Smooth muscle cell (in vitro differentiated cells): Measurements from ENCODE around the gene TRMT61A. TPM values are rescaled to one million over a fixed set of nuclear protein-coding genes. Genes with fewer than 3 reads are reported as not detected.

Experiments
- DNase-seq: peaks from one replicate; lab custom pipeline; 2025; ENCODE audit not compliant: unreplicated experiment; lab: John Stamatoyannopoulos, UW
- H2AFZ ChIP-seq: fragments of 200-600 bp; sonication (generic); 2 replicates; pipeline ENCODE4 v1.6.0; 2016; ENCODE audit warnings: antibody characterized with exemption, low read depth, mild to moderate bottlenecking
- H3F3A ChIP-seq: fragments of 200-600 bp; sonication (generic); 2 replicates; pipeline ENCODE4 v1.6.0; 2017; ENCODE audit warnings: antibody characterized with exemption, low read depth
- H3K27ac ChIP-seq: fragments of 200-600 bp; sonication (generic); 2 replicates; pipeline ENCODE4 v1.5.1; 2016; ENCODE audit warnings: low read depth, mild to moderate bottlenecking
- H3K27me3 ChIP-seq: fragments of 200-600 bp; sonication (generic); 2 replicates; pipeline ENCODE4 v1.6.1; 2016; ENCODE audit warnings: low read depth, mild to moderate bottlenecking
- H3K36me3 ChIP-seq: fragments of 200-600 bp; sonication (generic); 2 replicates; pipeline ENCODE4 v1.5.1; 2016; ENCODE audit warnings: low read depth
- H3K4me1 ChIP-seq: fragments of 200-600 bp; sonication (generic); 2 replicates; pipeline ENCODE4 v1.5.1; 2016; ENCODE audit warnings: low read depth
- H3K4me2 ChIP-seq: fragments of 200-600 bp; sonication (generic); 2 replicates; pipeline ENCODE4 v1.6.0; 2016; ENCODE audit warnings: mild to moderate bottlenecking
- H3K4me3 ChIP-seq: fragments of 200-600 bp; sonication (generic); 2 replicates; pipeline ENCODE4 v1.5.1; 2016; ENCODE audit warnings: mild to moderate bottlenecking
- H3K79me2 ChIP-seq: fragments of 200-600 bp; sonication (generic); 2 replicates; pipeline ENCODE4 v1.6.0; 2016; ENCODE audit warnings: low read depth, mild to moderate bottlenecking
- H3K9ac ChIP-seq: fragments of 200-600 bp; sonication (generic); 2 replicates; pipeline ENCODE4 v1.6.0; 2016; ENCODE audit warnings: low read depth
- H3K9me3 ChIP-seq: fragments of 200-600 bp; sonication (generic); replicated peaks from 2 replicates; pipeline ENCODE4 v1.5.1; 2016; ENCODE audit warnings: low read depth
- H4K20me1 ChIP-seq: fragments of 200-600 bp; sonication (generic); 2 replicates; pipeline ENCODE4 v1.6.0; 2016; ENCODE audit warnings: low read depth
- CTCF ChIP-seq: fragments of 200-600 bp; sonication (generic); IDR thresholded peaks from 2 replicates; pipeline ENCODE4 v1.5.1; 2017; ENCODE audit warnings: borderline replicate concordance, mild to moderate bottlenecking, antibody characterized with exemption; ENCODE audit not compliant: insufficient read depth, poor library complexity, severe bottlenecking
- WGBS: methylation state at CpG from one replicate; pipeline ENCODE4 v1.1.7; 2016; ENCODE audit warnings: low lambda C conversion rate; 5-methylcytosine and 5-hydroxymethylcytosine counted together
- polyA plus RNA-seq: library from polyadenylated mRNA; unstranded; fragments of >200 nt; fragmentation: Nextera tagmentation; extraction: Ambion mirVana; gene quantifications from 2 replicates; pipeline ENCODE4 v1.2.1, GENCODE V29; 2016
- total RNA-seq: library from RNA; depleted of rRNA; stranded (reverse); fragments of >200 nt; gene quantifications from 2 replicates; pipeline ENCODE4 v1.2.3, GENCODE V29; 2014

The TRMT61A gene
- total and polyA plus RNA-seq, 2 experiments from 2014 or later: 3.7 to 6.7 TPM

GRCh38 chr14:103543140-103543539 is 14.1 kb downstream of the TRMT61A start:
- Histone ChIP-seq H2AFZ (no peak overlapping the region), H3K36me3 (no peaks in the 10 kb centered on the region), H3K27ac (no peak overlapping the region), H3K9me3 (no peaks in the 10 kb centered on the region), H3K4me2 (peak overlapping the region; percentile 76), H3K79me2 (no peaks in the 10 kb centered on the region), H3K4me3 (no peak overlapping the region), H3K27me3 (no peaks in the 10 kb centered on the region), H4K20me1 (peaks cover 15% of the 10 kb centered on the region), H3K4me1 (peaks cover 25% of the 10 kb centered on the region), H3K9ac (no peak overlapping the region), H3F3A (peaks cover 4% of the 10 kb centered on the region)
- no peak for TF ChIP-seq CTCF
- DNase-seq: no peak
- 83% methylated on average over 9 of the region's 10 CpGs for WGBS

GRCh38 chr14:103543721-103544387 is 14.9 kb downstream of the TRMT61A start:
- no peaks in the 10 kb centered on the region for H3K27me3 ChIP-seq
- WGBS: 83% methylated on average over 14 of the region's 19 CpGs
- no peak overlapping the region for H3K4me2 ChIP-seq
- no peaks in the 10 kb centered on the region for H3K79me2 ChIP-seq
- H3K9ac ChIP-seq: no peak overlapping the region
- no peaks in the 10 kb centered on the region for H3K36me3 ChIP-seq
- no peak overlapping the region for H3K27ac ChIP-seq
- DNase-seq: no peak
- peaks cover 4% of the 10 kb centered on the region for H3F3A ChIP-seq
- H3K9me3 ChIP-seq: no peaks in the 10 kb centered on the region
- H3K4me1 ChIP-seq: peaks cover 25% of the 10 kb centered on the region
- H2AFZ ChIP-seq: no peak overlapping the region
- TF ChIP-seq CTCF: no peak
- no peak overlapping the region for H3K4me3 ChIP-seq
- H4K20me1 ChIP-seq: peaks cover 15% of the 10 kb centered on the region

GRCh38 chr14:103544388-103545218 is 15.6 kb downstream of the TRMT61A start:
- 88% methylated on average over 31 of the region's 35 CpGs for WGBS
- Histone ChIP-seq H3K4me2 (no peak overlapping the region), H4K20me1 (peaks cover 15% of the 10 kb centered on the region)

More at GRCh38 chr14:103544388-103545218, 15.6 kb downstream of the TRMT61A start:
- H3K4me1 ChIP-seq: peaks cover 25% of the 10 kb centered on the region
- no peak for TF ChIP-seq CTCF
- no peaks in the 10 kb centered on the region for H3K27me3 ChIP-seq
- DNase-seq: no peak
- no peak overlapping the region for H2AFZ ChIP-seq
- no peaks in the 10 kb centered on the region for H3K79me2 ChIP-seq
- no peak overlapping the region for H3K4me3 ChIP-seq
- peaks cover 4% of the 10 kb centered on the region for H3F3A ChIP-seq
- no peak overlapping the region for H3K27ac ChIP-seq
- no peaks in the 10 kb centered on the region for H3K9me3 ChIP-seq
- H3K9ac ChIP-seq: no peak overlapping the region
- H3K36me3 ChIP-seq: no peaks in the 10 kb centered on the region
